IMR-90 (cell line): ENCODE measurements around the gene CDC42EP4.

Experiments
- CHD1 ChIP-seq: IDR thresholded peaks from 2 replicates; pipeline ENCODE4 v1.6.1; 2012; ENCODE audit warnings: low read depth, low read length, improper control_type of control experiment
- CTCF ChIP-seq: conservative IDR thresholded peaks from 2 replicates; pipeline ENCODE4 v1.5.1; 2012; ENCODE audit warnings: mild to moderate bottlenecking, low read depth, low read length, improper control_type of control experiment
- MAFK ChIP-seq: IDR thresholded peaks from 2 replicates; pipeline ENCODE4 v1.6.1; 2012; ENCODE audit warnings: low read depth, low read length, improper control_type of control experiment
- POLR2A ChIP-seq: IDR thresholded peaks from 2 replicates; pipeline ENCODE4 v1.6.1; 2012; ENCODE audit warnings: mild to moderate bottlenecking, low read depth, low read length
- RAD21 ChIP-seq: IDR thresholded peaks from 2 replicates; pipeline ENCODE4 v1.6.1; 2012; ENCODE audit warnings: low read length, improper control_type of control experiment
- TF ChIP-seq, protein P1 (sequence below): fragments of 150-350 bp; IDR thresholded peaks from 2 replicates; pipeline ENCODE4 v1.6.1; 2016; ENCODE audit warnings: low read depth, mild to moderate bottlenecking, low read length, moderate library complexity, borderline replicate concordance

DNA sequence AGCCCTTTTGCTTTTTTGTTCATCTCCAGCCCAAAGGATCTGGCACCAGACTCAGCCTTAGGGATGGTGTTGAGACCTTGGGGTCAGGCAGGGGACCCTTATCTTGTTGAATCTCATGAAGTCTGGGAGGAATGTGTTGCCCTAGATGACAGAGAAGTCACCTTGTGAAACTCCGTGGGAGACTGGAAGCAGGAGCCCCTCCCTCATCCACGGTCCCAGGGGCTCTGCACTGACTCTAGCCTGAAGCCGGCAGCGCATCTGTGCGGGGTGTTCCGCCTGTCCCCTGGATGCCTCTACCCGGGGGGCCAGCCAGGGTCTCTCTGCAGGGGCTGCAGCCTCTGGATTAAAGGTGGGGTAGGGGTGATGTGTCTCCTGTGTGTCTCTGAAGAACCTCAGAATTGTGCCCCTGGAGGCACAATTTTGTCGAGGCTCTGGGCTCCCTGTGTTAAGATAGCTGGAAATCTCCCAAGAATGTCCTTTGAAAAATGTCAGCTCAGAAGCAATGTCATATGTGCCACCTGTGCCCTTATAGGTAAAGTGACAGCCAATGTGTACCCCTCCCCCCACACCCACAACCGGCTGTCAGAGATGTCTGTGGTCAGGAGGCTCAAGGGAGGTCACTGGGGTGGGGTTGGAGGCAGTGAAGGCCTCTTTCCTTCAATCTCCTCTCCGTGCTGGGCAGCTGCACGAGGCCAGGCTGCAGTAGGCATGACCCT is 32.1 kb upstream of the CDC42EP4 start:
- TF ChIP-seq POLR2A (no peak), RAD21 (no peak), CTCF (no peak), CHD1 (no peak), MAFK (no peak)
- TF ChIP-seq, protein P1, sequence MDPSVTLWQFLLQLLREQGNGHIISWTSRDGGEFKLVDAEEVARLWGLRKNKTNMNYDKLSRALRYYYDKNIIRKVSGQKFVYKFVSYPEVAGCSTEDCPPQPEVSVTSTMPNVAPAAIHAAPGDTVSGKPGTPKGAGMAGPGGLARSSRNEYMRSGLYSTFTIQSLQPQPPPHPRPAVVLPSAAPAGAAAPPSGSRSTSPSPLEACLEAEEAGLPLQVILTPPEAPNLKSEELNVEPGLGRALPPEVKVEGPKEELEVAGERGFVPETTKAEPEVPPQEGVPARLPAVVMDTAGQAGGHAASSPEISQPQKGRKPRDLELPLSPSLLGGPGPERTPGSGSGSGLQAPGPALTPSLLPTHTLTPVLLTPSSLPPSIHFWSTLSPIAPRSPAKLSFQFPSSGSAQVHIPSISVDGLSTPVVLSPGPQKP, result no peak
